GM12891 (cell line): ENCODE data around the gene GLB1L3.

ENCODE experiments used
- DNase-seq: peaks from one replicate; pipeline ENCODE4 v3.0.0; 2011; ENCODE audit warnings: low spot score; ENCODE audit not compliant: insufficient read length
- FAIRE-seq: peaks from 2 replicates; lab custom pipeline; 2011; peaks lifted over from hg19 to GRCh38; lab: Jason Lieb, UNC
- PAX5 ChIP-seq: IDR thresholded peaks from 2 replicates; pipeline ENCODE4 v1.6.1; 2011; ENCODE audit warnings: low read length, moderate library complexity, mild to moderate bottlenecking; ENCODE audit not compliant: insufficient read depth, severe bottlenecking
- POLR2A ChIP-seq: IDR thresholded peaks from 2 replicates; pipeline ENCODE4 v1.6.1; 2011; ENCODE audit warnings: low read depth, low read length, control low read depth
- POLR2AphosphoS5 ChIP-seq: IDR thresholded peaks from 2 replicates; pipeline ENCODE4 v1.6.1; 2011; ENCODE audit warnings: low read depth, low read length, control low read depth
- POU2F2 ChIP-seq: IDR thresholded peaks from 2 replicates; pipeline ENCODE4 v1.6.1; 2011; ENCODE audit warnings: low read depth, mild to moderate bottlenecking, control low read depth, low read length, moderate library complexity
- SPI1 ChIP-seq: IDR thresholded peaks from 2 replicates; pipeline ENCODE4 v1.6.1; 2011; ENCODE audit warnings: low read depth, low read length, control low read depth
- TAF1 ChIP-seq: IDR thresholded peaks from 2 replicates; pipeline ENCODE4 v1.6.1; 2011; ENCODE audit warnings: low read depth, low read length, control low read depth

The GLB1L3 gene

DNA sequence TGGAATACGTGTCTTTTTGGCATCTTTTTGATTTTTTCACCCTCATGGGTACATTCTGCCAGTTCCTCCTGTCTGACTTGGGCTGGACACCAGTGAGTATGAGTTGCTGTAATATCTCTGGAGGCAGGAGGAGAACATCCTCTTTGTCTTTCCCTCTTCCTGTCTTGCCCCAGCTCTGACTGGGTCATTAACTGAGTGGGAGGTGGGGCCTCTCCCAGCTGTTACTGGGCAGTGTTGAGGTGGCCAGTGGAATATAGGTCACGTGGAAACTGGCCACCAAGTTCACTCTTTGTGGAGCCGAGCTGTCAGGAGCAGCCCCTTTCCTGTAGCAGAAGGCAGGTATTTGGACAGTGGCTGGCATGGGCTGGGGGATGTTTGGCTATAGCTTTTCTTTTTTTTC is 57.8 kb downstream of the GLB1L3 start:
- DNase-seq (no peak), FAIRE-seq (no peak)
- TF ChIP-seq POLR2A = no peak

GRCh38 chr11:134334796-134335571 is 58.8 kb downstream of the GLB1L3 start:
- no peak for FAIRE-seq
- TF ChIP-seq POU2F2 (no peak), POLR2AphosphoS5 (no peak), PAX5 (no peak), SPI1 (no peak), POLR2A (no peak), TAF1 (no peak)
- no peak for DNase-seq

- no peak for DNase-seq
- TF ChIP-seq SPI1 (no peak), PAX5 (no peak), POLR2A (no peak), TAF1 (no peak), POLR2AphosphoS5 (no peak), POU2F2 (no peak)
- no peak for FAIRE-seq
Measured at GRCh38 chr11:134337051-134337450, 60.9 kb downstream of the GLB1L3 start.

GRCh38 chr11:134338068-134338467 is 61.9 kb downstream of the GLB1L3 start:
- no peak for DNase-seq
- TF ChIP-seq POU2F2 (no peak), POLR2AphosphoS5 (no peak), TAF1 (no peak), PAX5 (no peak), POLR2A (no peak), SPI1 (no peak)
- FAIRE-seq = no peak

DNA sequence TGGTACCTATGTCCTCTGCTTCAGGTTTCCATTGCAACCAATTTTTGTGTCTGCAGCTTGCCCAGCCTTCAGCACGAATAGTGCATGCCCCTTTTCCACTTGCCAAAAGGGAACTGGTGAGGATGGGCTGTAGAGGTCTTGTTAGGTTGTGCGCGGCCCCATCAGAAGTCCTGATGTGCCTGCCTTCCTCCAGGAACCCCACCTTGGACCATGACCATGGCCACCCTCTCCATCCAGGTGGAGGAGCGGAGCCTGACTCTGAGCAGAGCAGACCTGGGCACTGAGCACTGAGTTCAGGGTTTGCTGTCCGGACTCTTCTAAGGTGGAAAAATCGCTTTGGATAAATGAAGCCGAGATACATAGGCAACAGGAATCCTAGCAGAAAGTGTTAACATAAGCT is 62.5 kb downstream of the GLB1L3 start:
- no peak for TF ChIP-seq POLR2A
- no peak for TF ChIP-seq SPI1
- no peak for TF ChIP-seq TAF1
- no peak for TF ChIP-seq POLR2AphosphoS5
- no peak for TF ChIP-seq PAX5
- no peak for TF ChIP-seq POU2F2
- FAIRE-seq (no peak), DNase-seq (no peak)

- TF ChIP-seq SPI1 (no peak), POLR2A (no peak), TAF1 (no peak)
- DNase-seq = no peak
- FAIRE-seq = no peak
Measured at GRCh38 chr11:134339756-134340155, 63.6 kb downstream of the GLB1L3 start.

- TF ChIP-seq POLR2AphosphoS5 (no peak), PAX5 (no peak), POLR2A (no peak), TAF1 (no peak), SPI1 (no peak), POU2F2 (no peak)
- DNase-seq = no peak
- no peak for FAIRE-seq
Measured at GRCh38 chr11:134340354-134340964, 64.3 kb downstream of the GLB1L3 start.

DNA sequence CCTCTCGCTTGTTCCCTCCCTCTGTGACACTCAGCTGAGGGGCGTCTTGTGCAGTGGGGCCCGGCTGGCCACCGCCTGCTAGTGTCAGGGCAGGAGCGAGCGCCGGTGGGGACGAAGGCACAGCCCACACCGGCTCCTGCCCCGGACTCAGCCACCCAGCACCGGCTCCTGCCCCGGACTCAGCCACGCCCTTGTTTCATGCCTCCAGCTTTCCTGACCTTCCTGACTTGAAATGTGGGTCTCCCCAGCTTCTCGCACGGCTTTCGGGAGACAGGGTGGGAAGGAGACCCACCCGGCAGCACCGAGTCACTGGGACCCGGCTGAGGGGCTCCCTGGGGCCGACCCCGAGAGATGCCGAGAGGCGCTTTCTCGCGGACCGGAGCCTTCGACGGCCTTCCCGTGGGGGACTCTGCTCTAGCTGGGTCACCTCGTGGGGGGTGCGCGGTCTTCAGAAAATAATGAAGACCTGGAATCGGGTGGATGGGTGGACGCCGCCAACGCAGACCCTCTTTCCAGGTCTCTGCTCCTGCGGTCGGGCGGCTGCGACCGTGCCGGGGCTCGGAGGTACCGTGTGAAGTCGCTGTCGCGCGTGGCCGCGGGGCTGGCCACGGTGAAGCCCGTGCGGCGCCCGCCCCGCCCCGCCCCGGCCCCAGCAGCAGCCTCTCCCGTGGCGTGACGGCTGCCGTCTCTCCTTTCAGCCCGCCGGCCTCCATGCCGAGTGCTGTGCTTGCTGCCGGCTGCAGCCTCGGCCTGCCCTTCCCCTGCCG is 65.8 kb downstream of the GLB1L3 start:
- DNase-seq = no peak
- no peak for TF ChIP-seq TAF1
- TF ChIP-seq POLR2AphosphoS5 = no peak
- no peak for TF ChIP-seq SPI1
- no peak for TF ChIP-seq POU2F2
- no peak for FAIRE-seq

GRCh38 chr11:134342572-134343340 is 66.6 kb downstream of the GLB1L3 start:
- FAIRE-seq (no peak), DNase-seq (no peak)
- no peak for TF ChIP-seq PAX5
- no peak for TF ChIP-seq POLR2AphosphoS5
